HepG2 (cell line): ENCODE measurements around the gene OR4K17. TPM values are rescaled to one million over a fixed set of nuclear protein-coding genes. Genes with fewer than 3 reads are reported as not detected.
"Not testable (repeated sequence)": the region's sequence is repeated elsewhere in the genome, so short reads cannot be mapped to it uniquely, and the experiment has no call there.

Source experiments
- ATAC-seq: fragments of 200-7000 bp; cut with Tn5 transposase; 3 replicates; pipeline ENCODE4 v1.9.1; 2020; ENCODE audit warnings: mild to moderate bottlenecking, moderate library complexity
- BruUV-seq: library from RNA; stranded (reverse); fragments of 400-500 nt; replicated peaks from 2 replicates; lab custom pipeline; 2021; lab: Mats Ljungman, UMichigan
- CTCF ChIA-PET: fragments of 300-600 bp; formaldehyde crosslinking; extraction: SDS; loops from one replicate; lab custom pipeline; 2021; ENCODE audit warnings: low total read pairs, inconsistent platforms, low intra/inter-chr PET ratio; lab: Yijun Ruan, JAX
- POLR2A ChIA-PET: fragments of 350-600 bp; sonication (Branson Sonifier 250); formaldehyde crosslinking; loops from one replicate; lab custom pipeline; 2020; ENCODE audit warnings: antibody characterized with exemption, inconsistent platforms; lab: Yijun Ruan, JAX
- DNase-seq: peaks from one replicate; pipeline ENCODE4 v3.0.0-alpha.2; 2015; ENCODE audit warnings: low spot score
- FAIRE-seq: peaks from 3 replicates; lab custom pipeline; 2011; peaks lifted over from hg19 to GRCh38; lab: Jason Lieb, UNC
- H2AFZ ChIP-seq: one replicate; pipeline ENCODE4 v1.6.1; 2011; ENCODE audit warnings: low read length, inconsistent platforms
- H3K27ac ChIP-seq: fragments of 300-600 bp; 3 replicates; pipeline ENCODE4 v1.8.0; 2011; ENCODE audit warnings: mixed run types, mild to moderate bottlenecking, mixed read lengths, low read length, inconsistent platforms; ENCODE audit not compliant: insufficient read depth; ENCODE audit errors: extremely low read length
- H3K27me3 ChIP-seq, 2 experiments: fragments of 200-600 bp in 1 of 2; 2 replicates in 1 of 2; 3 replicates in 1 of 2; pipeline versions ENCODE4 v1.6.0 to v1.8.0; 2011; ENCODE audit warnings: low read length in 2 of 2, mild to moderate bottlenecking in 2 of 2, moderate library complexity in 2 of 2, inconsistent platforms in 1 of 2; ENCODE audit not compliant: insufficient read depth in 2 of 2, control insufficient read depth in 1 of 2
- H3K36me3 ChIP-seq, 2 experiments: fragments of 200-600 bp in 1 of 2; replicated peaks in 1 of 2; 2 replicates in 1 of 2; 3 replicates in 1 of 2; pipeline versions ENCODE4 v1.5.1 to v1.8.0; 2011; ENCODE audit warnings: low read length in 2 of 2, inconsistent platforms in 1 of 2; ENCODE audit not compliant: insufficient read depth in 2 of 2, control insufficient read depth in 1 of 2
- H3K4me1 ChIP-seq: 2 replicates; pipeline ENCODE4 v1.5.1; 2012; ENCODE audit warnings: low read length, inconsistent platforms; ENCODE audit not compliant: insufficient read depth
- H3K4me2 ChIP-seq: 2 replicates; pipeline ENCODE4 v1.6.0; 2011; ENCODE audit warnings: low read depth, low read length, inconsistent platforms
- H3K4me3 ChIP-seq, 3 experiments: fragments of 200-600 bp in 1 of 3; sonication (generic), shearing (Covaris generic) in 1 of 3; replicated peaks in 1 of 3; 2 replicates each; pipeline ENCODE4 v1.5.1; 2011 to 2016; ENCODE audit warnings: low read length in 3 of 3, inconsistent platforms in 2 of 3, low read depth in 2 of 3, mild to moderate bottlenecking in 2 of 3, control low read depth in 1 of 3, mixed read lengths in 1 of 3; ENCODE audit not compliant: insufficient read depth in 1 of 3
- H3K79me2 ChIP-seq: one replicate; pipeline ENCODE4 v1.6.1; 2011; ENCODE audit warnings: low read length, inconsistent platforms; ENCODE audit not compliant: insufficient read depth
- H3K9ac ChIP-seq: 2 replicates; pipeline ENCODE4 v1.6.0; 2011; ENCODE audit warnings: mild to moderate bottlenecking, low read depth, low read length, inconsistent platforms; ENCODE audit not compliant: insufficient read depth
- H3K9me3 ChIP-seq: 2 replicates; pipeline ENCODE4 v1.5.1; 2012; ENCODE audit warnings: mild to moderate bottlenecking, low read length
- H4K20me1 ChIP-seq: 2 replicates; pipeline ENCODE4 v1.6.0; 2011; ENCODE audit warnings: inconsistent platforms, mild to moderate bottlenecking, low read length, moderate library complexity; ENCODE audit not compliant: insufficient read depth
- CCAR2 ChIP-seq: fragments of 200-400 bp; formaldehyde crosslinking; optimal IDR thresholded peaks from 2 replicates; pipeline ENCODE3; 2018; ENCODE audit warnings: low read depth, mild to moderate bottlenecking, low read length, moderate library complexity
- HNRNPK ChIP-seq: fragments of 200-400 bp; formaldehyde crosslinking; IDR thresholded peaks from 2 replicates; pipeline ENCODE4 v1.6.1; 2018; ENCODE audit warnings: low read length, low read depth, moderate library complexity, mild to moderate bottlenecking; ENCODE audit not compliant: poor library complexity, severe bottlenecking
- NRL ChIP-seq: sonication (generic); formaldehyde crosslinking; IDR thresholded peaks from 2 replicates; pipeline ENCODE4 v1.5.0; 2020; ENCODE audit warnings: missing genetic modification reagents, mild to moderate bottlenecking, moderate library complexity, borderline replicate concordance
- ZNF136 ChIP-seq: sonication (generic); formaldehyde crosslinking; IDR thresholded peaks from 2 replicates; pipeline ENCODE4 v1.8.1; 2022; ENCODE audit warnings: low read depth, mild to moderate bottlenecking, moderate library complexity, missing genetic modification reagents
- ZNF180 ChIP-seq: sonication (generic); formaldehyde crosslinking; IDR thresholded peaks from 2 replicates; pipeline ENCODE4 v1.4.0; 2020; ENCODE audit warnings: low read depth, missing genetic modification reagents, borderline replicate concordance
- WGBS: methylation state at CpG from one replicate; pipeline ENCODE4 v1.1.6; 2017; ENCODE audit warnings: low lambda C conversion rate; 5-methylcytosine and 5-hydroxymethylcytosine counted together
- in situ Hi-C: cut with HindIII; loops from 2 replicates; pipeline ENCODE4 v1.10.0; 2017; ENCODE audit warnings: low pct_unique_long_range_greater_than_20kb; ENCODE audit not compliant: extremely low pct_ligation_motif_present
- intact Hi-C: fragments of 100-400 bp; cut with micrococcal nuclease; formaldehyde crosslinking; loops from one replicate; pipeline ENCODE4 v1.10.0; 2022; ENCODE audit not compliant: unreplicated experiment
- polyA plus RNA-seq, 8 experiments: library from polyadenylated mRNA; depleted of rRNA in 3 of 8; stranded (reverse) in 7 of 8; unstranded in 1 of 8; fragments of >200 nt; fragmentation: Illumina TruSeq in 4 of 8; extraction: Trizol in 4 of 8; gene quantifications; 2 replicates each; pipeline versions ENCODE4 v1.2.1 to v1.2.3, GENCODE V29; 2011 to 2016; ENCODE audit warnings: low read depth in 4 of 8, missing spikeins in 1 of 8, mixed read lengths in 1 of 8; ENCODE audit not compliant: insufficient read depth in 1 of 8
- total RNA-seq, 5 experiments: library from RNA; depleted of rRNA; stranded (reverse); fragments of >200 nt; fragmentation: Illumina TruSeq; extraction: Trizol; gene quantifications; 2 replicates each; pipeline ENCODE4 v1.2.3, GENCODE V29; 2016; ENCODE audit warnings: low read depth in 1 of 5
- TF ChIP-seq, protein P1 (sequence below): sonication (generic); formaldehyde crosslinking; IDR thresholded peaks from 2 replicates; pipeline ENCODE4 v1.4.0; 2020; ENCODE audit warnings: mild to moderate bottlenecking, missing genetic modification reagents

OR4K17 gene
- total and polyA plus RNA-seq, 2 of the 13 experiments (the other 11 are each of a cell fraction or from before 2014, with no cell fraction given): not detected

DNA sequence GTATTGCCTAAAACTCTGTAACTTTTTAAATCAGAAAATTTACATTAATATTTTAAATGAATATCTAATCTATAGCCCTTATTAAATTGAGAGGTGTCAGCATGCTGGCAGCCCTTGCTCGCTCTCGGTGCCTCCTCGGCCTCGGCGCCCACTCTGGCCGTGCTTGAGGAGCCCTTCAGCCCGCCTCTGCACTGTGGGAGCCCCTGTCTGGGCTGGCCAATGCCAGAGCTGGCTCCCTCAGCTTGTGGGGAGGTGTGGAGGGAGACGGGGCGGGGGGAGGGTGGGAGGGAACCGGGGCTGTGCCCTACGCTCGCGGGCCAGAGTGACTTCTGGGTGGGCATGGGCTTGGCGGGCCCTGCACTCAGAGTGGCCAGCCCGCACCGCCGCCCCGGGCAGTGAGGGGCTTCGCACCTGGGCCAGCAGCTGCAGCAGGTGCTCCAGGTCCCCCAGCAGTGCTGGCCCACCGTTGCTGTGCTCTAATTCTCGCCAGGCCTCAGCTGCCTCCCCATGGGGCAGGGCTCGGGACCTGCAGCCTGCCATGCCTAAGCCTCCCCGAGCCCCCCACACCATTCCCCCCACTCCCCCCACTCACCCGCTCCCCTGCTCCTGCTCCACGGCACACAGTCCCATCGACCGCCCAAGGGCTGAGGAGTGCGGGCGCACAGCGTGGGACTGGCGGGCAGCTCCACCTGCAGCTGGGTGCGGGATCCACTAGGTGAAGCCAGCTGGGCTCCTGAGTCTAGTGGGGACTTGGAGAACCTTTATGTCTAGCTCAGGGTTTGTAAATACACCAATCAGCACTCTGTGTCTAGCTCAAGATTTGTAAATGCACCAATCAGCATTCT lies 11.4 kb upstream of the OR4K17 start:
- H3K4me1 ChIP-seq, DNase-seq, in situ Hi-C loops, H3K4me3 ChIP-seq, intact Hi-C loops, BruUV-seq, H3K4me2 ChIP-seq, H2AFZ ChIP-seq, H4K20me1 ChIP-seq, H3K36me3 ChIP-seq, H3K27ac ChIP-seq, H3K27me3 ChIP-seq, FAIRE-seq, POLR2A ChIA-PET, CTCF ChIA-PET, H3K9ac ChIP-seq, H3K79me2 ChIP-seq, H3K9me3 ChIP-seq: not testable (repeated sequence)
- ATAC-seq: peak; percentile 38
- 33% methylated on average over 24 of the region's 32 CpGs for WGBS
- TF ChIP-seq HNRNPK: peak; percentile 52

DNA sequence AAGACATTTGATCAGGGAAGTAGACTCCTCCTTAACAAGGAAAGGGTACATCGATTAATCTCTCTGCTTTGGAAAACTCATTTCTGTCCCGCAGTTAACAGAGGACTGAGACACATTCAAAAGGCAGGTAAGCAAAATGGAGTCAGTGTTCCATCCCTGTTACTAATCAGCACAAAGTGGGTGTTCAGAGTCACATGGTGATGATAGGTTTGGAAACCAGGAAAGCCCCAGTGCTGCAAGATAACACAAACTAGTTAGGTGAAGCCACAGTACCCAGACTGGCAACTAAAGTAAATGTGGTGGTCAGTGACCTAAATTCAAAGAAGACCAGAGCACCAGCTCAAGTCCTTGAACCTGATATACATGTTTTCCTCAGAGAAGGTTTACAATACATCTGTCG lies 1.8 kb downstream of the OR4K17 start:
- FAIRE-seq (no peak), DNase-seq (no peak), ATAC-seq (no peak)
- in situ Hi-C loops (no loop called here), intact Hi-C loops (no loop called here)
- no peaks in the 10 kb centered on the region for H3K79me2 ChIP-seq
- ChIA-PET POLR2A (no interaction called here), CTCF (no interaction called here)
- H3K4me3 ChIP-seq: no peak overlapping the region
- no peaks in the 10 kb centered on the region for H3K4me1 ChIP-seq
- TF ChIP-seq CCAR2: no peak
- no peak for TF ChIP-seq ZNF136 (CRISPR knock-in tag)
- TF ChIP-seq, protein P1, sequence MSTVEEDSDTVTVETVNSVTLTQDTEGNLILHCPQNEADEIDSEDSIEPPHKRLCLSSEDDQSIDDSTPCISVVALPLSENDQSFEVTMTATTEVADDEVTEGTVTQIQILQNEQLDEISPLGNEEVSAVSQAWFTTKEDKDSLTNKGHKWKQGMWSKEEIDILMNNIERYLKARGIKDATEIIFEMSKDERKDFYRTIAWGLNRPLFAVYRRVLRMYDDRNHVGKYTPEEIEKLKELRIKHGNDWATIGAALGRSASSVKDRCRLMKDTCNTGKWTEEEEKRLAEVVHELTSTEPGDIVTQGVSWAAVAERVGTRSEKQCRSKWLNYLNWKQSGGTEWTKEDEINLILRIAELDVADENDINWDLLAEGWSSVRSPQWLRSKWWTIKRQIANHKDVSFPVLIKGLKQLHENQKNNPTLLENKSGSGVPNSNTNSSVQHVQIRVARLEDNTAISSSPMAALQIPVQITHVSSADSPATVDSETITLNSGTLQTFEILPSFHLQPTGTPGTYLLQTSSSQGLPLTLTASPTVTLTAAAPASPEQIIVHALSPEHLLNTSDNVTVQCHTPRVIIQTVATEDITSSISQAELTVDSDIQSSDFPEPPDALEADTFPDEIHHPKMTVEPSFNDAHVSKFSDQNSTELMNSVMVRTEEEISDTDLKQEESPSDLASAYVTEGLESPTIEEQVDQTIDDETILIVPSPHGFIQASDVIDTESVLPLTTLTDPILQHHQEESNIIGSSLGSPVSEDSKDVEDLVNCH: no peak
- TF ChIP-seq ZNF180: no peak
- no peak for TF ChIP-seq NRL (CRISPR knock-in tag)
- H3K4me2 ChIP-seq: no peak overlapping the region
- H3K27me3 ChIP-seq: no peaks in the 10 kb centered on the region
- WGBS: 9% methylated on average over 3 of the region's 3 CpGs
- H3K9me3 ChIP-seq: no peaks in the 10 kb centered on the region
- no TSS peak for BruUV-seq
- H3K27ac ChIP-seq: no peak overlapping the region
- H2AFZ ChIP-seq: no peak overlapping the region
- H3K9ac ChIP-seq: no peak overlapping the region
- H4K20me1 ChIP-seq: no peaks in the 10 kb centered on the region
- no peaks in the 10 kb centered on the region for H3K36me3 ChIP-seq
